ENCODE data around the gene ZNF548.

ZNF548 gene

DNA sequence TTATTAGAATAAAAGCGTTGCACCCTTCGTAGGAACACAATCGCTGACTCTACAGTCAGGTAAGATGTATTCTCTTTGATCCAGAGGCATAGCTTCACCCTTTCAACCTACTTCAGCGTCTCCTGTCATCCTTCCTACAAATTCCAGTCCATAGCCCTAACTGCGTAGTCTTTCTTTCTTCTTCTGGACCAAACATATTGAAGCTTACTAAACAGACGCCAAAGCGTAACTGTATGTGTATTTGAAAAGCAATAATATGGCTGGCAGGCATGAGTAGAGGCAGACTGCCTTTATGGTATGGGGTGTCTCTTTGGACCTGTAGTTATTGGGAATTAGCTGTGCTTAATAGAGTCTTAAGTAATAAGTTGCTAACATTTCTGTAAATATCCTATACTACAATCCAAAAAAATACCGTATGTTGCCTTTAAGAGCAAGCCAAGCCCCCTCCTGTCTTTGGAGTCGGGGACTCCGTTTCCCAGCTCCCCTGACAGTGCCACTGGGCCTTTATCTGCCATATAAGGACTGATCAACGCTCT lies 392 bp upstream of the ZNF548 start:
- peak overlapping the region; percentile 98 for H2AFZ ChIP-seq
- TF ChIP-seq, protein P1, sequence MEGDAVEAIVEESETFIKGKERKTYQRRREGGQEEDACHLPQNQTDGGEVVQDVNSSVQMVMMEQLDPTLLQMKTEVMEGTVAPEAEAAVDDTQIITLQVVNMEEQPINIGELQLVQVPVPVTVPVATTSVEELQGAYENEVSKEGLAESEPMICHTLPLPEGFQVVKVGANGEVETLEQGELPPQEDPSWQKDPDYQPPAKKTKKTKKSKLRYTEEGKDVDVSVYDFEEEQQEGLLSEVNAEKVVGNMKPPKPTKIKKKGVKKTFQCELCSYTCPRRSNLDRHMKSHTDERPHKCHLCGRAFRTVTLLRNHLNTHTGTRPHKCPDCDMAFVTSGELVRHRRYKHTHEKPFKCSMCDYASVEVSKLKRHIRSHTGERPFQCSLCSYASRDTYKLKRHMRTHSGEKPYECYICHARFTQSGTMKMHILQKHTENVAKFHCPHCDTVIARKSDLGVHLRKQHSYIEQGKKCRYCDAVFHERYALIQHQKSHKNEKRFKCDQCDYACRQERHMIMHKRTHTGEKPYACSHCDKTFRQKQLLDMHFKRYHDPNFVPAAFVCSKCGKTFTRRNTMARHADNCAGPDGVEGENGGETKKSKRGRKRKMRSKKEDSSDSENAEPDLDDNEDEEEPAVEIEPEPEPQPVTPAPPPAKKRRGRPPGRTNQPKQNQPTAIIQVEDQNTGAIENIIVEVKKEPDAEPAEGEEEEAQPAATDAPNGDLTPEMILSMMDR (IDR thresholded peaks at IDR 0.05), result no peak
- H3K27ac ChIP-seq, result peak overlapping the region; percentile 95
- H3K9me3 ChIP-seq (ENCODE audit: control insufficient read depth, low read length), result no peaks in the 10 kb centered on the region
- no peak overlapping the region for H3K9ac ChIP-seq
- H3K4me2 ChIP-seq (ENCODE audit: low read length), result peak overlapping the region; percentile 50
- peak overlapping the region; percentile 96 for H3K4me3 ChIP-seq (ENCODE audit: low read depth, low read length)
- peaks cover 41% of the 10 kb centered on the region for H3K79me2 ChIP-seq
- no peaks in the 10 kb centered on the region for H3K36me3 ChIP-seq (ENCODE audit: control insufficient read depth, insufficient read depth, low read length)
- H3K27me3 ChIP-seq (ENCODE audit: control insufficient read depth, insufficient read depth, low read length), result no peaks in the 10 kb centered on the region
- H3K4me1 ChIP-seq, result peaks cover 12% of the 10 kb centered on the region

DNA sequence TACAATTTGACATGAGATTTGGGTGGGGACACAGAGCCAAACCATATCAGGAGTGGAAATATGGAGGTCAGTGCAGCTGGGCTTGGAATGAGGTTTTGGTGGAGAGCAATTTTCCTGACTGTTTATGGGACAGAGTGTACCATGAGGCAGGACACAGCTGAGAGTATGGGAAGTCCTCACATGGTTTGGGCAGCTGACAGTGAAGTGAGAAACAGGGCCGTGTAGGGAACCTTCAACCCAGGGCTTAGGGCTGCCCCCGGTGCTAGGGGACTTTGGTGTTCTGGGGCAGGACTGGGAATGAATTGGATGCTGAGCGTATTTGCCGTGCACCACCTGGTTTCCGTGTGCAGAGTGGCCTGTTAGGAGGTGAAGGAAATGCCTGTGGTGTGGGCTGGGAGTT lies 6.1 kb downstream of the ZNF548 start:
- Histone ChIP-seq H3K9me3 (ENCODE audit: control insufficient read depth, low read length) (no peaks in the 10 kb centered on the region), H2AFZ (no peak overlapping the region), H3K4me1 (peaks cover 5% of the 10 kb centered on the region), H3K27ac (no peak overlapping the region), H3K4me3 (ENCODE audit: low read depth, low read length) (no peak overlapping the region), H3K9ac (no peak overlapping the region), H3K36me3 (ENCODE audit: control insufficient read depth, insufficient read depth, low read length) (no peaks in the 10 kb centered on the region), H3K79me2 (peaks cover 24% of the 10 kb centered on the region), H3K4me2 (ENCODE audit: low read length) (no peak overlapping the region), H3K27me3 (ENCODE audit: control insufficient read depth, insufficient read depth, low read length) (no peaks in the 10 kb centered on the region)
- TF ChIP-seq, protein P1 (IDR thresholded peaks at IDR 0.05), result no peak

DNA sequence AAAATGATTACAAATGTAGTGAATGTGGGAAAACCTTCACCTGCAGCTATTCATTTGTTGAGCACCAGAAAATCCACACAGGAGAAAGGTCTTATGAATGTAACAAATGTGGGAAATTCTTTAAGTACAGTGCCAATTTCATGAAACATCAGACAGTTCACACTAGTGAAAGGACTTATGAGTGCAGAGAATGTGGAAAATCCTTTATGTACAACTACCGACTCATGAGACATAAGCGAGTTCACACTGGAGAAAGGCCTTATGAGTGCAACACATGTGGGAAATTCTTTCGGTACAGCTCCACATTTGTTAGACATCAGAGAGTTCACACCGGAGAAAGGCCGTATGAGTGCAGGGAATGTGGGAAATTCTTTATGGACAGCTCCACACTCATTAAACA lies 9.2 kb downstream of the ZNF548 start:
- Histone ChIP-seq H3K9ac (no peak overlapping the region), H3K4me3 (ENCODE audit: low read depth, low read length) (no peak overlapping the region), H3K4me1 (no peaks in the 10 kb centered on the region), H3K79me2 (peaks cover 7% of the 10 kb centered on the region), H3K36me3 (ENCODE audit: control insufficient read depth, insufficient read depth, low read length) (no peaks in the 10 kb centered on the region), H3K27me3 (ENCODE audit: control insufficient read depth, insufficient read depth, low read length) (no peaks in the 10 kb centered on the region), H3K27ac (no peak overlapping the region), H2AFZ (no peak overlapping the region), H3K4me2 (ENCODE audit: low read length) (no peak overlapping the region), H3K9me3 (ENCODE audit: control insufficient read depth, low read length) (no peaks in the 10 kb centered on the region)
- TF ChIP-seq, protein P1 (IDR thresholded peaks at IDR 0.05), result no peak

DNA sequence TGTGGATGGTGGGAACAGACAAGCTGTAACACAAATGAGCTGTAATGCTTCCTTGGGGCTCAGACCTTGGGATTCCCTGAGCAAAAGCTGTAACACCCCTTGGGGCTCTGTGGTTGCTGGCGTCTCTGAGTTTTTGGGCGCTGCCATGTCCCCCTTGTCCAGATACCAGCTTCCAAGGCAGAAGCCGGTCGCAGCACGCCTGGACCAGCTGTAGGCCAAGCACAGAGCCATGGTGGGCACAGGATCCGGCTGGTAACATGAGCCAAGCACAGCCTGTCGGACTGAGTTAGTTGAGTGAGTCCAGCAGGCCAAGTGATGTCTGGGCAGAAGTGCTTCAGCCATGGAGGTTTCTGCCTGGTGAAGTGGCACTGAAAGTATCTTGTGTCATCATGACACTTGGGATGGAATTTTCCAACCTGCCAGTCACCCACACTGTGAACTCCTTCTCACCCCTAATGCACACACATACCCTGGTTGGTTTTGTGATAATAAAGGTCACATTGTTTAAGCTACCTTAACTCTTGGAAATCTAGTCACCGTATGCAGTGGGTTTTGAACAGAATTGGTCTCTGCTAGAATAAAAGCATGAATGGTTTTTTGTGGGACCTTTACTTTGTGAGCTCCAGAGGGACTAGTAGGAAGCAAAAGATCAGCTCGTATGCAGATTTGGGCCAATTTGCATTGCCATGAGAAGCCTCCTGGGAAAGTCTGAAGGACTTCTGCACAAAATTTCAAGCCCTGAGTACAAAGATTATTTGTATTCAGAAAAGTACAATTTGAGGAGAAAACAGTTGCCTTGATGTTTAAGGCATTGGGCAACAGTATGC lies 14.3 kb downstream of the ZNF548 start:
- Histone ChIP-seq H3K4me2 (ENCODE audit: low read length) (no peak overlapping the region), H2AFZ (no peak overlapping the region), H3K4me3 (ENCODE audit: low read depth, low read length) (no peak overlapping the region), H3K9me3 (ENCODE audit: control insufficient read depth, low read length) (no peaks in the 10 kb centered on the region), H3K27ac (no peak overlapping the region), H3K4me1 (peaks cover 2% of the 10 kb centered on the region), H3K36me3 (ENCODE audit: control insufficient read depth, insufficient read depth, low read length) (no peaks in the 10 kb centered on the region), H3K79me2 (peaks cover 9% of the 10 kb centered on the region), H3K9ac (no peak overlapping the region), H3K27me3 (ENCODE audit: control insufficient read depth, insufficient read depth, low read length) (no peaks in the 10 kb centered on the region)
- TF ChIP-seq, protein P1 (IDR thresholded peaks at IDR 0.05), result no peak

Measured in parathyroid adenoma (tissue), 2 donors.